Astrocyte of the hippocampus (primary cell): ENCODE data around the gene RPL27A.
"Not testable (repeated sequence)": the region's sequence is repeated elsewhere in the genome, so short reads cannot be mapped to it uniquely, and the experiment has no call there.

ENCODE experiments used
- DNase-seq: peaks from one replicate; pipeline ENCODE4 v3.0.0; 2011; ENCODE audit warnings: low read depth, low spot score

Gene RPL27A

GRCh38 chr11:8682303-8683114 lies at the start of gene RPL27A, which contains the start of gene TRIM66:
TSS of gene RPL27A (plus strand) at chr11:8682792. CDS start at chr11:8682814, 22 bp downstream.
TSS of gene TRIM66 (minus strand) at chr11:8682665. CDS start at chr11:8672274, 10,391 bp downstream.
- DNase-seq: peak; percentile 99

- DNase-seq: no peak
These were observed 48.1 kb upstream of the RPL27A start for GRCh38 chr11:8634498-8634897.

DNA sequence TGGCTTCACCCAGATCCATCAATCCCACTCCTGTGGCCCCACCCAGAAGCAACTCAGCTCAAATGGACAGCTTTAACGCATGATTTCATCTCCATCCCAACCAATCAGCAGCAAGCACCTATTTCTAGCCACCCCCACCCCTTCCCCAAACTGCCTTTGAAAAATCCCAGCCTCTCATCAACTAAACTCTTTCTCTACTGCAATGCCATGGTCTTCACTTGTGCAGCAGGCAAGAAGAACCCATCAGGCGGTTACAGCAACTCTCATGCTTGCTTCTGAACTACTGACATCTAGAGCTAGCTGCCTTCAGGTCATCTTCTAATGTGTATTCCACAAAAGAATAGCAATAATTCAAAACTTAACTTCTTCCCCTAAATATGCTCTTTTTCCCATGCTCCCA lies 46.5 kb upstream of the RPL27A start:
- DNase-seq: no peak

- no peak for DNase-seq
These were observed 44.3 kb upstream of the RPL27A start for GRCh38 chr11:8638300-8638699.

GRCh38 chr11:8639655-8640054 lies 42.9 kb upstream of the RPL27A start:
- DNase-seq: no peak

GRCh38 chr11:8640267-8640906 lies 42.2 kb upstream of the RPL27A start:
- DNase-seq: no peak

DNA sequence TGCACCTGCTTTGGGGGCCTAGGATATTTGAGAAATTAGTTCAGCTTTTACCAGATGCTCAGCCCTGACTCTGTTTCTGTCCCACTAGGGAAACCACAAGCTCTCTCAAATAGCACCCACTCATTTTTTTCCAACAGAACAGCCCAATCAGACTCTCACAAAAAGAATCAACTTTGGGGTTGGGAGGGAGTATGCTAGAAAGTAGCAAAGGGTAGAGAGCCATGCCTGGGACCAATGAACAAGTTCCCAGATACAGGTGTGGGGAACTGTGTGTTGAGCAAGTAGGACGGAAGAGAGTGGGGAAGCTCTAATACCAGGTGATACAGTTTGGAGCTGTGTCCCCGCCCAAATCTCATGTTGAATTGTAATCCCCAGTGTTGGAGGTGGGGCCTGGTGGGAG lies 41.3 kb upstream of the RPL27A start:
- no peak for DNase-seq

GRCh38 chr11:8642196-8642841 lies 40.3 kb upstream of the RPL27A start:
- DNase-seq: no peak

GRCh38 chr11:8646873-8647272 lies 35.7 kb upstream of the RPL27A start:
- no peak for DNase-seq

- DNase-seq: peak; percentile 48
These were observed 33.2 kb upstream of the RPL27A start for GRCh38 chr11:8649361-8649760.

- no peak for DNase-seq
These were observed 32.1 kb upstream of the RPL27A start for GRCh38 chr11:8650401-8650990.

GRCh38 chr11:8652140-8652539 lies 30.5 kb upstream of the RPL27A start:
- peak; percentile 87 for DNase-seq

DNA sequence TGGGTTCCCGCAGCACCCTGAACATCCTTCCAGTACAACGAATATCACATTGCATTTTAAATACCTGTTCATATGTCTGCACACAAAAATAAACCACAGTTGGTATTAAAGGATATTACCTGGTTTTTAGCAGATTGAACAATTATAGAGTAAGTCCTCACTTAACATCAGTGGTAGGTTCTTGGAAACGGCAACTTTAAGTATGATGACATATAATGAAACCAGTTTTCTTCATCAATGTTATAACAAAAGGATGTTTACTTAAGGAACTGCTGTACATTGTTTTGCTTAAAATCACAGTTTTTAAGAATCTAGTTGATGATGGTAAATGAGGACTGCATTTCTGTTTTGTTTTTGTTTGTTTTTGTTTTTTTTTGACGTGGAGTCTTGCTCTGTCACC lies 28.1 kb upstream of the RPL27A start:
- DNase-seq: no peak

- no peak for DNase-seq
These were observed 26.3 kb upstream of the RPL27A start for GRCh38 chr11:8656291-8656690.

GRCh38 chr11:8658321-8659057 lies 24.1 kb upstream of the RPL27A start:
- DNase-seq: no peak

DNA sequence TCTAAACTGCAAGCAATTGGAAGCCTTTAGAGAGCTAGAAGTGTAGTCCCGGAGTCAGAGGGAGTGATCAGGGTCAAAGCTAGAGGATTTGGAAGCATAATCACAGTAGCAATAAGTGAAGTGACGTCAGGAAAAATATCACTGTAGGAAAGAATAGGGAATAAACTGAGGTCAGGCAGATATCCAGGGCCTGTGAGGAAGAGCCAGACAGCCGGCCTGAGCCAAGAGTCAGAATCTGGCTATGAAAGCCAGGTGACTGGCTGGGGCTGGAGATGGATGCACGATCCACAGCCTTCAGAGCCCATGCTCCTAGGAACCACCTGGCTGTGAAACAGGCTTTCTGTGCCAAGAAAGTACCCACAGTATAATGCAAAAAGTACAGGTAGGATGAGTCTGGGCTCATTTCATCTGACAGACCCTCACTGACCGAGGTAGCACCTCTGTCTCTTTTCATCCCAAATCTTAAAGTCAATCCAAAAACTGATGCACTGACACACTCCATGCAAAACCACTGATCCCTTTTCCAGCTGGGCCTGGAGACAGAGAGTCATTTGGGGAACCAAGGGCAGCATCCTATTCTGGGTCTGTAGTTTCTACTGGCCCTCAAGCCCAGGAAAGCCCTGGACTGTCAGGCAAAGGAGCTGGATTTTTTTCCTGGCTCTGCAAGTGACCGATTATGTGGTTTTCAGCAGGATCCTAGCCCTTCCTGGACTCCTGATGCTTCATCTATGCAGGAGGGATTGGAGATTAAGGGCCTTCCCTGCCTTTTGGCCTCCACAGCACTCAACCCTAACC lies 21.4 kb upstream of the RPL27A start:
- DNase-seq: no peak

DNA sequence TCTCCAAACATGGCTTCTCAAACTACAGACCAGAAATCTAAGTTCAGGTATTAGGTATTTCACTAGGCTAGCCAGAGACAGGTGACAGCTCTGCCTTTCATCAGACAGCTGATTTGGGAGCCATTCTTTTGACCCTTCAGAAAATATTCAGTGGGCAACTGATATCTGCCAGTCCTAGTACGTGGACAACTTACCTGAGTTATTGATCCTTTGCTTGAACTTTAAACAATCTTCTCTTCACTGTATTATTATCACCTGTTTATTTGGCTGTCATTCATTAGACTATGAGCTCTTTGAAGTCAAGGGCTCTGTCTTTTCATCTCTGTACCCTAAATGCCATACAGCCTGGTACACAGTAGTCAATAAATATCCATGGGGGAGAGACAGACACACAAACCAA lies 17.4 kb upstream of the RPL27A start:
- no peak for DNase-seq

- not testable (repeated sequence) for DNase-seq
These were observed 12.5 kb upstream of the RPL27A start for GRCh38 chr11:8670081-8670480.

- DNase-seq: peak; percentile 93
These were observed 11.4 kb upstream of the RPL27A start for GRCh38 chr11:8671193-8671612.

DNA sequence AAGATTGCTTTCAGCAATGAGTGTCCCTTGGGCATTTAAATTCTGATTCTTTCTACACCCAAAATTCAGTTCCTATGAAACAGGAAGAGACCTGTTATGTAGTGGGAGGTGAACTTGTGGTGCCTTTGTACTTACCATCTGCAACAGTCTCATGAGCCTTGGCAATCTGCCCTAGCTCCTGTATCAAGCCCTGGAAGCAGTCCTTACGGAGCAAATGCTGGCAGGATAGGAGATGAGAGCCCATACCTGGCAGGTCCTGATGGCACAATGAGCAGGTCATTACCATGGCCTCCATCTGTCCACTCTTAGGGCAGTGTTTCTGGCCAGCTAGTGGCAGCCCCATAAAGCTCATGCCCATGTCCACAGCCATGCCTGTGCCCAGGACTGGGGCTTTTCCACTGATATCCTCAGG lies 10.9 kb upstream of the RPL27A start:
- peak; percentile 85 for DNase-seq

- DNase-seq: no peak
These were observed 10.2 kb upstream of the RPL27A start for GRCh38 chr11:8672346-8672745.
